SW480 (cell line): Measurements from ENCODE around the gene TMEFF2.
"Not testable (repeated sequence)": the region's sequence is repeated elsewhere in the genome, so short reads cannot be mapped to it uniquely, and the experiment has no call there.

Experiments used
- DNase-seq: peaks from one replicate; pipeline ENCODE4 v3.0.0-alpha.2; 2016; ENCODE audit warnings: low spot score

Gene TMEFF2

DNA sequence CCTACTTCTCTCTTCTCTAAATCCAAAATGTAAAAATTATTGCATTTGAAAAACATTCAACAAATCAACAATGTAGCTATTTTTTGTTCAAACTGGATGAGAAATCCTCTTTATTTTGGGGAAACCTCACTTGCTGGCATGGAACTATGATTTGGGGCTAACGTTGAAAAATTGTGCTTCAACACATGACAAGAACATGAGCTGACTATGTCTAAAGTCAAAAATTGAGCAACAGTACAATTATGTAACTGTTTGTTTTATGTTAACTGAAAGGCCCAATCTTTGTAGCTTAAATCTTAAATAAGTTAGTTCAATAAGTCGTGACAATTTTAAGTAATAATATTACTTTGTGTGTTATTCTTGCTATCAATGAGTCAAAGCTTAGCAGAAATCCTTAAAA lies 67.3 kb downstream of the TMEFF2 start:
- no peak for DNase-seq

DNA sequence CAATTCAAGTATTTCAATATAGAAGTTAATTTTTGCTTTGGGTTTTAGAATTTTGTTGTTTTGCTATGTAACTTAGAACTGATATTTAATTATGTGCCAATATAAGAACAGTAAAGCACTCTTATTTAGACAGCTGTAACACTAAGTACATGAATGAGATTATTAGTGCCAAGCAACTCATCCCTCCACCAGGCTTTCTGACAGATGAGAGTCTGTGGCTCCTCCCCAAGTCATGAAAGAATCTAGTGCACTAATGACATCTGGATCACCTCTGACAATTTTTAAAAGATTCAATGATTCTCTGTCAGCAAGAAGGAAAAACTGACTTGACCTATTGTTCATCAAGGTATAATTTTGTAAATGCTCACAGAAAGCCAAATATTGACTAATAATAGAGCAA lies 67.8 kb downstream of the TMEFF2 start:
- DNase-seq: no peak

DNA sequence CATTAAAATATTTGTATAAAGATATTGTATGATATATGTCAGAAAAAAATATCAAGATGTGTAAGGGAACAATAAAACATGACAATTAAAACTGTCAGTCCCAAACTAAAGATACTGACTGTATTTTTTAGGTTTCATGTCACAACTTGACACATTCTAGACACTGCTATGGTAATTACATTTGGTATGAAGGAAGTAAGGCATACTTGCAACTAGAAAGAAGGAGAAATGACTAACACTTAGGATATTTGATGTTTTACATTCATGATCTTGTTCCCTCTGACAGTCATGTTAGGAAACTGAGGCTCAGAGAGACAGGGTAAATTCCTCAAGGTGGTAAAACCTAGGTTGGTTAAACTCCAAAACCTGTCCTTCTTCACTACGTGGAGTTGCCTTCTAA lies 68.3 kb downstream of the TMEFF2 start:
- no peak for DNase-seq

DNA sequence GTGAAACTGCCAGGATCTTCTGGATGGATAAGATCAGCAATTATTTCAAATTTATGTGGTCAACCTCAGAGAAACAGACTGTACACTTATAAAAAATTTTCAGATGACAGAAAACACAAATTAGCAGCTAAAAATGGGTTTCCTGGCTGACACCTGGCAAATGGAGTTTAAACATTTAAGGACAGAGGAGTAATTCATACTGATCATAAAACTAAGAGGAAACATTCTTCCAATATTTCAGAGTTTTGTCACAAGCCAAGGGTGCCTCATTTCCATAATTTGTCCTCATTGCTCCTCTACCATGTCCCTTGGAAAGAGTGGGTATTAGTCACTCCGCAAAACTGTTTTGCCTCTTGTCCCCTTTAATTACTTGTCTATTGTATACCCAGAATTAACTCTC lies 70.2 kb downstream of the TMEFF2 start:
- DNase-seq: no peak

DNA sequence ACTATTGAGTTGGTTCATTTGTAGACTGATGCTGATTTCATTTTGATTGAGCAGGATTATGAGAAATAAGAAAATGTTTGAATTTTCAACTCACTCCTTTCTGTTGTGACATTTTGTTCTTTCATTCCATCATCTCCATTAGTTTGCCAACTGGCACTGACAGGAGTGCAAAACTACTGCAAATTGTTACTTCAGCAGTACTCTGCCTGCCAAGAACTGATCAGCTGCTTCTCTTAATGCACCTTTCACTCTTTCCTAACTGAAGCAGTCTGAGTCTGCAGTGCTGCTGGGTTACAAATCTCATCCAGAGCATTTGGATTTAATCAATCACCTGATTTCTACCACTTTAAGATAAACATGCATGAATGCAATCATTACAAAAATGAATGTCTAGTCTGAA lies 70.9 kb downstream of the TMEFF2 start:
- no peak for DNase-seq

DNA sequence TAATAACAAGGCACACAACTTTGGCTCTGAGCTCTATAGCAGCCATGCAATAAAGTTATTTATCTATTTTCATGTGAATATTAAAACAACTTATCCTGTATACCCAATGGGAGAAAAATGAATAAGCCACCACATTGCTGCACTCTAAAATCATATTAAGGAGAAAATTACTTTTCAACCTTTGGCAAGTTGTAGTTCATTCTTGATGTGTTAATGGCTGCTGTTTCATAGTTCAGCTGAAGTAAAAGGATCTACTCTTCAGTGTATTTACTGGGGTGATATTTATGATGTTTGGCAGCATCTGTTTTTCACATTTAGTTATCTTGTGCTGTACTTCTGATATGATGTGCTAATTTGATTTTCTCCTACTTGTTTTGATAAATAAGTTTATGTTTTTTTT lies 71.8 kb downstream of the TMEFF2 start:
- DNase-seq: no peak

- no peak for DNase-seq
Observed at GRCh38 chr2:192122141-192122540, 72.6 kb downstream of the TMEFF2 start.

GRCh38 chr2:192119536-192119935 lies 75.2 kb downstream of the TMEFF2 start:
- DNase-seq: no peak

- no peak for DNase-seq
Observed at GRCh38 chr2:192117705-192118104, 77.0 kb downstream of the TMEFF2 start.

DNA sequence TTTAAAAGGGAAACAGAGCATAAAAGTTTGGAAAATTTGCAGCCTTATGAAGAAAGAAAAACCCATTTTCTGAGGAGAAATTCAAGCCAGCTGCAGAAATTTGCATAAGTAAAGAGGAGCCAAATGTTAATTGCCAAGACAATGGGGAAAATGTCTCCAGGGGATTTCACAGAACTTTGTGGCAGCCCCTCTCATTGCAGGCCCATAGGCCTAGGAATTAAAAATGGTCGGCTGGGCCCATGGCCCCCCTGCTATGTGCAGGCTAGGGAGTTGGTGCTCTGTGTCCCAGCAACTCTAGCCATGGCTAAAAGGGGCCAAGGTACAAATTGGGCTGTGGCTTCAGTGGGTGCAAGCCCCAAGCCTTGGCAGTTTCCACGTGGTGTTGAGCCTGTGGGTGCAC lies 83.2 kb downstream of the TMEFF2 start:
- DNase-seq: not testable (repeated sequence)

GRCh38 chr2:192099742-192100141 lies 95.0 kb downstream of the TMEFF2 start:
- DNase-seq: no peak

- no peak for DNase-seq
Observed at GRCh38 chr2:192098814-192099491, 95.8 kb downstream of the TMEFF2 start.

DNA sequence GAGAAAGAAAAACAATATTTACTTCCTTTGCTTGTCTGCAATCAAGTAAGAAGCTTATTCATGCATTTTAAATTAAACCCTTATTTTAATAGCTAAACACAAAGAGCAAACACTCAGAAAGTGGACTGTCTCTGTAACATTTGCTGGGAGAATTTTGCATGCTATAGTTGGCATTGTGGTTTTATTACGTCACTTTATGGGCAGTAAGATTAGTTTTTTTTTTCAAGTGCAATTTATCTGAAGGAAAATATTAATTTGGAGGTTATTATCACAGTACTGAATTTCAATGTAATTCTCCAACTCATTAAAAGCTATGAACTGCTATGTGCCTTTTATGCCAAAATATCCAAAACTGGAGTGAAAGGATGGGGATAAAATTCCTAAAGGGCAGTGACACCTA lies 103.3 kb downstream of the TMEFF2 start:
- DNase-seq: no peak

DNA sequence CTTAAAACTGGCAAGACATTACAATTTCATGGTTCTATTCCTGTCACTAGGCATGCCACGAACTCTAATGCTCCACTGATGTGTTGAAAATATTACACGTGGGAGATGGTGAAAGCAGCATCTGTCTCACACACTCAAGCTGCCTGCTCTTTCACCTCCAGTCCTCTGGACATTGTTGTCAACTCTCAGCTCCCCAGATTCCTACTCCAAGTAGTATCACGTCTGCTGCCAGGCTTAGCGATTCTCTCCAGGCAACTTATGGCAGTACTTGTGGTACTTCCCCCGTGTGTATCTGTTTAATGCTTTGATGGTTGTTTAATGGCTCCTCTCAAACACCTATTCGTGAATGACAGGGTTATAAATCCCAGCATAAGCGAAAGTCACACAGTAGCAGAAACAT lies 103.8 kb downstream of the TMEFF2 start:
- DNase-seq: no peak

GRCh38 chr2:192087398-192087958 lies 107.3 kb downstream of the TMEFF2 start:
- DNase-seq: no peak

- no peak for DNase-seq
Observed at GRCh38 chr2:192082121-192082520, 112.6 kb downstream of the TMEFF2 start.

DNA sequence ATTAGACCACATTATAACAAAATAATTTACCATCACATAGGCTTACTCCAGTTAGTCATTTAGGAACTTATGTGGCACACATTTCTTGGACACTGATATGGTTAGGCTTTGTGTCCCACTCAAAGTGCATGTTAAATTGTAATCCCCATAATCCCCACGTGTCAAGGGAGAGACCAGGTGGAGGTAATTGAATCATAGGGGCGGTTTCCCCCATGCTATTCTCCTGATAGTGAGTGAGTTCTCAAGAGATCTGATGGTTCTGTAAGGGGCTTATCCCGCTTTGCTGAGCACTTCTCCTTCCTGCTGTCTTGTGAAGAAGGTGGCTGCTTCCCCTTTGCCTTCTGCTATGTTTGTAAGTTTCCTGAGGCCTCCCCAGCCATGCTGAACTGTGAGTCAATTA lies 114.6 kb downstream of the TMEFF2 start:
- not testable (repeated sequence) for DNase-seq

DNA sequence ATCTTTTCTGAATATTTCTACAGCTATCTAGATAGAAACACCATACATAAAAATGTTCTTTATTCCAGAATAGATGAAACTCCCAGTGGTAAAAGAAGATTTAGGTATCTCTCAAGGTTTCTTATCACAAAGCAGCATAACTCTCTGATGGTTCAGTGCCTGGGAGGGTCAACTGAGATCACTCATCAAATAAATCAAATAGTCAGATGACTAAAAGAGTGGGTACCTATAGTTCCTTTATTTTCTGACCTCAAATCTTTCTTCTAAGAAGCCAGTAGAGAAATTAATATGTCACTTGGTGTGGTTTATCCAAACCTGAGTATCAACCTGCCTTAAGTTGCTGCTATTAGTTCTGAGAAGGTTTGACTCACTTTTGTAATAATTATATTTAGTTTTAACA lies 120.9 kb downstream of the TMEFF2 start:
- no peak for DNase-seq

GRCh38 chr2:192072778-192073177 lies 122.0 kb downstream of the TMEFF2 start:
- DNase-seq: no peak

- DNase-seq: no peak
Observed at GRCh38 chr2:192072261-192072660, 122.5 kb downstream of the TMEFF2 start.

DNA sequence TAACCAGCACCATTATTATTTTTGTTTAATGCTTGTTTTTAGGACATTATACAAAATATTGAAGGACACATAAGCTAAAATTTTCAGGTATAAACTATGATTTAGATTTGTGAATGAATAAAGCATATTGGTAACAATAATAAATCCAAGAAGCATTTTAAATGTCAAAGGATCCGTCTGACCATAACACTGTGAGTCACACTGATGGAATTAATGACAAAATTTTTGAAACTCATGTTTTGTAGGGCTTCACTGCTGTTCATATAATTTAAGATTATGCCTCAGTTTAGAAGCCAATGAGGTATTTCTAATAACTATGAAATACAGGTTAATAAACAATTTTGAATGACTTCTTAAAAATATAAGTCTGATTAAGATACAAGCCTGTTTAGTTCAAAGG lies 124.6 kb downstream of the TMEFF2 start:
- no peak for DNase-seq

GRCh38 chr2:192069417-192069816 lies 125.3 kb downstream of the TMEFF2 start:
- DNase-seq: no peak

GRCh38 chr2:192068966-192069365 lies 125.8 kb downstream of the TMEFF2 start:
- DNase-seq: no peak

DNA sequence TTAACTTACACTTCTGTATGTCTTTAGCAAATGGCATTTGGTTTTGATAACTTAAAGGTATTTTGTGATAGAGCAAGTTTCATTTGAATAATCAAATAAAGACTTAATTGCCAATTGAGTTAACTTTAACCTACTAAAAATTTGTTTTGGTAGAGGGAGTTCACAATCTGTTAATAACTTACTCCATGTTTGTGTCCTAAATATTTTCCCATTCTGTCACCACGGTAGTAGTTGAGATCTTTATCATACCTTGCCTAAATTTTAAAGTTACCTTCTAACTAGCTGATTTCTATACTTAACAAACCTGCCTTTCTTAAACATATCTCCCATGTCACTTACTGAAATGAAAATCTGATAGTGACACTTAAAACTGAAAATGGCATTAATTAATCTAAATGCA lies 127.1 kb downstream of the TMEFF2 start:
- no peak for DNase-seq
